ENCODE measurements around the gene B3GNT7.
"Not testable (repeated sequence)": the region's sequence is repeated elsewhere in the genome, so short reads cannot be mapped to it uniquely, and the experiment has no call there.

Gene B3GNT7

GRCh38 chr2:231395188-231396057 lies at the start of gene B3GNT7:
TSS of gene B3GNT7 (plus strand) at chr2:231395710. CDS start at chr2:231395804, 94 bp downstream.
- DNase-seq = no peak

GRCh38 chr2:231347081-231347480 lies 48.4 kb upstream of the B3GNT7 start:
- DNase-seq = no peak

GRCh38 chr2:231347638-231348037 lies 47.9 kb upstream of the B3GNT7 start:
- no peak for DNase-seq

- no peak for DNase-seq
These were observed 47.3 kb upstream of the B3GNT7 start for GRCh38 chr2:231348173-231348572.

GRCh38 chr2:231348704-231349373 lies 46.7 kb upstream of the B3GNT7 start:
- DNase-seq = no peak

GRCh38 chr2:231349374-231349735 lies 46.2 kb upstream of the B3GNT7 start:
- not testable (repeated sequence) for DNase-seq

GRCh38 chr2:231351648-231352047 lies 43.9 kb upstream of the B3GNT7 start:
- no peak for DNase-seq

GRCh38 chr2:231353469-231353868 lies 42.0 kb upstream of the B3GNT7 start:
- no peak for DNase-seq

GRCh38 chr2:231355508-231356465 lies 39.7 kb upstream of the B3GNT7 start:
- no peak for DNase-seq

- no peak for DNase-seq
These were observed 39.1 kb upstream of the B3GNT7 start for GRCh38 chr2:231356466-231356844.

GRCh38 chr2:231357048-231357447 lies 38.5 kb upstream of the B3GNT7 start:
- no peak for DNase-seq

- no peak for DNase-seq
These were observed 37.6 kb upstream of the B3GNT7 start for GRCh38 chr2:231357931-231358330.

GRCh38 chr2:231359441-231359840 lies 36.1 kb upstream of the B3GNT7 start:
- no peak for DNase-seq

GRCh38 chr2:231359948-231360347 lies 35.6 kb upstream of the B3GNT7 start:
- no peak for DNase-seq

- no peak for DNase-seq
These were observed 35.1 kb upstream of the B3GNT7 start for GRCh38 chr2:231360401-231360800.

- DNase-seq = no peak
These were observed 34.6 kb upstream of the B3GNT7 start for GRCh38 chr2:231360881-231361371.

GRCh38 chr2:231361701-231362554 lies 33.6 kb upstream of the B3GNT7 start:
- DNase-seq = no peak

GRCh38 chr2:231362555-231363184 lies 32.8 kb upstream of the B3GNT7 start:
- DNase-seq = no peak

GRCh38 chr2:231364061-231364460 lies 31.4 kb upstream of the B3GNT7 start:
- no peak for DNase-seq

- no peak for DNase-seq
These were observed 30.3 kb upstream of the B3GNT7 start for GRCh38 chr2:231364961-231365810.

- DNase-seq = no peak
These were observed 28.3 kb upstream of the B3GNT7 start for GRCh38 chr2:231367178-231367577.

All from NCI-H2227 treated with DMSO at 0.1 percent for 48 hours (cell line).